HG03460 (cell line): Measurements from ENCODE around the gene NTSR2.

ENCODE experiments used
- ATAC-seq: cut with Tn5 transposase; IDR thresholded peaks from one replicate; pipeline ENCODE4 v1.9.1; 2021; ENCODE audit not compliant: unreplicated experiment

The NTSR2 gene

GRCh38 chr2:11658208-11659114 is 11.5 kb downstream of the NTSR2 start:
- no peak for ATAC-seq

- ATAC-seq, result no peak
Measured at GRCh38 chr2:11657646-11658045, 12.3 kb downstream of the NTSR2 start.

- no peak for ATAC-seq
Measured at GRCh38 chr2:11657195-11657594, 12.8 kb downstream of the NTSR2 start.

- no peak for ATAC-seq
Measured at GRCh38 chr2:11656671-11657101, 13.3 kb downstream of the NTSR2 start.

- no peak for ATAC-seq
Measured at GRCh38 chr2:11656252-11656651, 13.7 kb downstream of the NTSR2 start.

GRCh38 chr2:11655495-11655894 is 14.5 kb downstream of the NTSR2 start:
- ATAC-seq, result no peak

GRCh38 chr2:11652553-11652952 is 17.4 kb downstream of the NTSR2 start:
- ATAC-seq, result no peak

GRCh38 chr2:11651856-11652548 is 18.0 kb downstream of the NTSR2 start:
- no peak for ATAC-seq

- no peak for ATAC-seq
Measured at GRCh38 chr2:11649093-11649492, 20.9 kb downstream of the NTSR2 start.

- ATAC-seq, result no peak
Measured at GRCh38 chr2:11647834-11648600, 22.0 kb downstream of the NTSR2 start.

GRCh38 chr2:11646530-11646929 is 23.5 kb downstream of the NTSR2 start:
- no peak for ATAC-seq

GRCh38 chr2:11644293-11644692 is 25.7 kb downstream of the NTSR2 start:
- no peak for ATAC-seq

- no peak for ATAC-seq
Measured at GRCh38 chr2:11642972-11643371, 27.0 kb downstream of the NTSR2 start.

- ATAC-seq, result no peak
Measured at GRCh38 chr2:11640132-11640531, 29.9 kb downstream of the NTSR2 start.

- ATAC-seq, result no peak
Measured at GRCh38 chr2:11639503-11639902, 30.5 kb downstream of the NTSR2 start.

- ATAC-seq, result no peak
Measured at GRCh38 chr2:11637546-11637945, 32.4 kb downstream of the NTSR2 start.

GRCh38 chr2:11636593-11637295 is 33.3 kb downstream of the NTSR2 start:
- no peak for ATAC-seq

GRCh38 chr2:11635141-11635540 is 34.9 kb downstream of the NTSR2 start:
- no peak for ATAC-seq

GRCh38 chr2:11634584-11634983 is 35.4 kb downstream of the NTSR2 start:
- no peak for ATAC-seq

- ATAC-seq, result no peak
Measured at GRCh38 chr2:11633923-11634478, 36.0 kb downstream of the NTSR2 start.

- no peak for ATAC-seq
Measured at GRCh38 chr2:11631462-11631861, 38.5 kb downstream of the NTSR2 start.
